Measurements from ENCODE around the gene MYOZ1. TPM values are rescaled to one million over a fixed set of nuclear protein-coding genes. Genes with fewer than 3 reads are reported as not detected.

Gene MYOZ1
- total and polyA plus RNA-seq, 8 donors: 0.18 to 1.3 (median 0.70) TPM; not detected in 4

- Histone ChIP-seq H3K4me1 (peaks cover 7 to 34% (median 24%) of the 10 kb centered on the region in 4 donors), H3K27ac (no peak overlapping the region), H3K4me3 (no peak overlapping the region), H3K9me3 (no peaks in the 10 kb centered on the region), H3K36me3 (no peaks in the 10 kb centered on the region), H3K27me3 (no peaks in the 10 kb centered on the region)
- DNase-seq: no peak
- no peak for TF ChIP-seq EP300 (IDR thresholded peaks at IDR 0.05)
- no peak for TF ChIP-seq POLR2AphosphoS5 (IDR thresholded peaks at IDR 0.05)
- no peak for TF ChIP-seq CTCF (IDR thresholded peaks at IDR 0.05)
- no peak for TF ChIP-seq POLR2A (IDR thresholded peaks at IDR 0.05)
- intact Hi-C loops (cut with DNase I; ENCODE audit: low total_unique reads): no loop called here
- 66 to 81% (median 72%) methylated on average over 4 of the region's 4 CpGs for WGBS, 5 donors
Observed at GRCh38 chr10:73648975-73649829, 7.9 kb upstream of the MYOZ1 start.

GRCh38 chr10:73647875-73648651 lies 6.8 kb upstream of the MYOZ1 start:
- Histone ChIP-seq H3K4me3 (peak overlapping the region; percentile 58 to 80 (median 64)), H3K27me3 (no peaks in the 10 kb centered on the region), H3K36me3 (no peaks in the 10 kb centered on the region), H3K4me1 (peaks cover 7 to 41% (median 29%) of the 10 kb centered on the region in 4 donors), H3K27ac (peak overlapping the region in 3 of 5 donors; percentile 38 to 60 (median 57)), H3K9me3 (no peaks in the 10 kb centered on the region)
- 18 to 39% (median 37%) methylated on average over 23 to 35 of the region's 35 CpGs for WGBS, 5 donors
- peak in 1 of 2 donors; percentile 26 for DNase-seq
- TF ChIP-seq POLR2A (IDR thresholded peaks at IDR 0.05) (no peak), CTCF (IDR thresholded peaks at IDR 0.05) (no peak), POLR2AphosphoS5 (IDR thresholded peaks at IDR 0.05) (no peak), EP300 (IDR thresholded peaks at IDR 0.05) (no peak)
- intact Hi-C loops (cut with DNase I; ENCODE audit: low total_unique reads): no loop called here

- peak overlapping the region; percentile 58 to 80 (median 64) for H3K4me3 ChIP-seq
- H3K4me1 ChIP-seq: peaks cover 7 to 41% (median 29%) of the 10 kb centered on the region in 4 donors
- DNase-seq: peak; percentile 57 to 89
- TF ChIP-seq POLR2A (IDR thresholded peaks at IDR 0.05) (no peak), POLR2AphosphoS5 (IDR thresholded peaks at IDR 0.05) (no peak), EP300 (IDR thresholded peaks at IDR 0.05) (no peak), CTCF (IDR thresholded peaks at IDR 0.05) (no peak)
- H3K36me3 ChIP-seq: no peaks in the 10 kb centered on the region
- 6 to 12% (median 10%) methylated on average over 20 to 32 of the region's 32 CpGs for WGBS, 5 donors
- peak overlapping the region in 3 of 5 donors; percentile 38 to 60 (median 57) for H3K27ac ChIP-seq
- intact Hi-C loops (cut with DNase I; ENCODE audit: low total_unique reads): no loop called here
- no peaks in the 10 kb centered on the region for H3K27me3 ChIP-seq
- no peaks in the 10 kb centered on the region for H3K9me3 ChIP-seq
Observed at GRCh38 chr10:73647211-73647874, 6.1 kb upstream of the MYOZ1 start.

- peak overlapping the region in 1 of 4 donors; percentile 80 for H3K4me3 ChIP-seq
- H3K27ac ChIP-seq: no peak overlapping the region
- intact Hi-C loops (cut with DNase I; ENCODE audit: low total_unique reads): no loop called here
- TF ChIP-seq CTCF (IDR thresholded peaks at IDR 0.05) (no peak), EP300 (IDR thresholded peaks at IDR 0.05) (no peak), POLR2AphosphoS5 (IDR thresholded peaks at IDR 0.05) (no peak), POLR2A (IDR thresholded peaks at IDR 0.05) (no peak)
- DNase-seq: no peak
- WGBS, 5 donors: 90 to 94% (median 91%) methylated on average over 8 to 9 of the region's 9 CpGs
- peaks cover 7 to 41% (median 29%) of the 10 kb centered on the region in 4 donors for H3K4me1 ChIP-seq
- H3K36me3 ChIP-seq: no peaks in the 10 kb centered on the region
- H3K9me3 ChIP-seq: no peaks in the 10 kb centered on the region
- H3K27me3 ChIP-seq: no peaks in the 10 kb centered on the region
Observed at GRCh38 chr10:73646598-73647041, 5.3 kb upstream of the MYOZ1 start.

Measured in stomach (tissue), 9 donors.